HepG2 (cell line): Measurements from ENCODE around the gene MYH9. TPM values are rescaled to one million over a fixed set of nuclear protein-coding genes. Genes with fewer than 3 reads are reported as not detected.
A peak's percentile ranks its signal among the peaks of the same experiment; 100 is the strongest.

Experiments
- AKAP8 ChIP-seq: sonication (generic); formaldehyde crosslinking; IDR thresholded peaks from 2 replicates; pipeline ENCODE4 v1.5.1; 2020; ENCODE audit warnings: mild to moderate bottlenecking, missing genetic modification reagents
- E2F2 ChIP-seq: sonication (generic); formaldehyde crosslinking; IDR thresholded peaks from 2 replicates; pipeline ENCODE4 v1.4.0; 2020; ENCODE audit warnings: missing genetic modification reagents, borderline replicate concordance
- FOXA3 ChIP-seq: IDR thresholded peaks from 2 replicates; pipeline ENCODE4 v1.6.1; 2016; ENCODE audit warnings: missing genetic modification reagents, missing compliant biosample characterization
- FOXM1 ChIP-seq: sonication (generic); formaldehyde crosslinking; IDR thresholded peaks from 2 replicates; pipeline ENCODE4 v1.5.0; 2020; ENCODE audit warnings: missing genetic modification reagents
- HDAC1 ChIP-seq: sonication (generic); formaldehyde crosslinking; IDR thresholded peaks from 2 replicates; pipeline ENCODE4 v1.5.1; 2020; ENCODE audit warnings: mild to moderate bottlenecking, missing genetic modification reagents
- HOXA5 ChIP-seq: sonication (generic); formaldehyde crosslinking; IDR thresholded peaks from 2 replicates; pipeline ENCODE4 v1.4.0; 2020; ENCODE audit warnings: missing genetic modification reagents
- MAZ ChIP-seq, 2 experiments: sonication (generic) in 1 of 2; formaldehyde crosslinking in 1 of 2; IDR thresholded peaks; 2 replicates each; pipeline versions ENCODE4 v1.5.0 to v1.6.1; 2012 to 2020; ENCODE audit warnings: low read depth in 2 of 2, mild to moderate bottlenecking in 2 of 2, borderline replicate concordance in 1 of 2, improper control_type of control experiment in 1 of 2, low read length in 1 of 2, missing genetic modification reagents in 1 of 2, moderate library complexity in 1 of 2
- PITX1 ChIP-seq: sonication (generic); formaldehyde crosslinking; IDR thresholded peaks from 2 replicates; pipeline ENCODE4 v1.5.1; 2020; ENCODE audit warnings: mild to moderate bottlenecking, missing genetic modification reagents
- POLR2AphosphoS5 ChIP-seq: IDR thresholded peaks from 2 replicates; pipeline ENCODE4 v1.6.1; 2012; ENCODE audit warnings: low read depth, low read length
- RERE ChIP-seq: IDR thresholded peaks from 2 replicates; pipeline ENCODE4 v1.6.1; 2016; ENCODE audit warnings: low read depth, missing genetic modification reagents, missing compliant biosample characterization
- RXRB ChIP-seq: IDR thresholded peaks from 2 replicates; pipeline ENCODE4 v1.6.1; 2016; ENCODE audit warnings: borderline replicate concordance, missing genetic modification reagents, missing compliant biosample characterization
- TARDBP ChIP-seq: sonication (generic); formaldehyde crosslinking; IDR thresholded peaks from 2 replicates; pipeline ENCODE4 v1.8.0; 2022; ENCODE audit warnings: mild to moderate bottlenecking, missing genetic modification reagents
- TBX2 ChIP-seq: sonication (generic); formaldehyde crosslinking; IDR thresholded peaks from 2 replicates; pipeline ENCODE4 v1.5.0; 2020; ENCODE audit warnings: missing genetic modification reagents, mild to moderate bottlenecking, borderline replicate concordance
- U2AF2 ChIP-seq: fragments of 200-400 bp; formaldehyde crosslinking; IDR thresholded peaks from 2 replicates; pipeline ENCODE4 v1.6.1; 2017; ENCODE audit warnings: low read depth, mild to moderate bottlenecking, low read length
- ZBTB7B ChIP-seq: sonication (generic); formaldehyde crosslinking; IDR thresholded peaks from 2 replicates; pipeline ENCODE4 v1.4.0; 2020; ENCODE audit warnings: missing genetic modification reagents
- ZNF101 ChIP-seq: sonication (generic); formaldehyde crosslinking; IDR thresholded peaks from 2 replicates; pipeline ENCODE4 v1.4.0; 2020; ENCODE audit warnings: mild to moderate bottlenecking, low read depth, missing genetic modification reagents, borderline replicate concordance
- ZNF230 ChIP-seq: sonication (generic); formaldehyde crosslinking; IDR thresholded peaks from 2 replicates; pipeline ENCODE4 v1.4.0; 2020; ENCODE audit warnings: mild to moderate bottlenecking, missing genetic modification reagents
- ZNF567 ChIP-seq: sonication (generic); formaldehyde crosslinking; IDR thresholded peaks from 2 replicates; pipeline ENCODE4 v1.8.1; 2023; ENCODE audit warnings: mild to moderate bottlenecking, missing genetic modification reagents, borderline replicate concordance
- ZNF589 ChIP-seq: sonication (generic); formaldehyde crosslinking; conservative IDR thresholded peaks from 2 replicates; pipeline ENCODE4 v1.8.0; 2022; ENCODE audit warnings: mild to moderate bottlenecking, moderate library complexity, missing genetic modification reagents
- ZNF644 ChIP-seq: IDR thresholded peaks from 2 replicates; pipeline ENCODE4 v1.6.1; 2016; ENCODE audit warnings: low read depth
- ZSCAN5A ChIP-seq: sonication (generic); formaldehyde crosslinking; IDR thresholded peaks from 2 replicates; pipeline ENCODE4 v1.8.0; 2022; ENCODE audit warnings: mild to moderate bottlenecking, missing genetic modification reagents, borderline replicate concordance
- polyA plus RNA-seq, 8 experiments: library from polyadenylated mRNA; depleted of rRNA in 3 of 8; stranded (reverse) in 7 of 8; unstranded in 1 of 8; fragments of >200 nt; fragmentation: Illumina TruSeq in 4 of 8; extraction: Trizol in 4 of 8; gene quantifications; 2 replicates each; pipeline versions ENCODE4 v1.2.1 to v1.2.3, GENCODE V29; 2011 to 2016; ENCODE audit warnings: low read depth in 4 of 8, missing spikeins in 1 of 8, mixed read lengths in 1 of 8; ENCODE audit not compliant: insufficient read depth in 1 of 8
- total RNA-seq, 5 experiments: library from RNA; depleted of rRNA; stranded (reverse); fragments of >200 nt; fragmentation: Illumina TruSeq; extraction: Trizol; gene quantifications; 2 replicates each; pipeline ENCODE4 v1.2.3, GENCODE V29; 2016; ENCODE audit warnings: low read depth in 1 of 5

The MYH9 gene
- total and polyA plus RNA-seq, 2 of the 13 experiments (the other 11 are each of a cell fraction or from before 2014, with no cell fraction given) = 50.7 to 98.5 TPM

- TF ChIP-seq E2F2 (CRISPR knock-in tag) (peak; percentile 45; the same call in 1 of the 2 replicates), ZNF101 (no peak), FOXA3 (CRISPR knock-in tag) (peak; percentile 50; the same call in 1 of the 2 replicates), TBX2 (CRISPR knock-in tag) (peak; percentile 80), HDAC1 (peak; percentile 29; the same call in 1 of the 2 replicates), PITX1 (peak; percentile 56; the same call in 1 of the 2 replicates), TARDBP (CRISPR knock-in tag) (peak; percentile 93), ZNF644 (CRISPR knock-in tag) (peak; percentile 32; the same call in 1 of the 2 replicates), ZBTB7B (CRISPR knock-in tag) (peak; percentile 59; the same call in 1 of the 2 replicates), AKAP8 (CRISPR knock-in tag) (no peak), ZNF230 (no peak), ZSCAN5A (CRISPR knock-in tag) (0 out of 2 replicates have a peak, but pooled peaks have one; percentile 63), HOXA5 (CRISPR knock-in tag) (0 out of 2 replicates have a peak, but pooled peaks have one; percentile 14), POLR2AphosphoS5 (peak; percentile 64; the same call in 1 of the 2 replicates), FOXM1 (CRISPR knock-in tag) (no peak), ZNF589 (no peak), RXRB (peak; percentile 82), RERE (CRISPR knock-in tag) (peak; percentile 19; the same call in 1 of the 2 replicates), ZNF567 (CRISPR knock-in tag) (no peak), MAZ (IDR thresholded peaks at IDR 0.05; ENCODE audit: borderline replicate concordance, low read depth, low read length) (no peak), MAZ (CRISPR knock-in tag; IDR thresholded peaks at IDR 0.05; ENCODE audit: low read depth) (peak; percentile 64), U2AF2 (0 out of 2 replicates have a peak, but pooled peaks have one; percentile 33)
Measured at GRCh38 chr22:36435516-36436415, 48.0 kb upstream of the MYH9 start (continued).
